ENCODE measurements around the gene PDE9A. TPM values are rescaled to one million over a fixed set of nuclear protein-coding genes. Genes with fewer than 3 reads are reported as not detected.

PDE9A gene
- total RNA-seq, 4 donors from 2014 or later, result 29.2 to 68.4 (median 40.4) TPM

- Histone ChIP-seq H3K36me3 (no peaks in the 10 kb centered on the region), H3K27ac (replicated peaks in 1 of 4) (no peak overlapping the region), H3K4me3 (no peak overlapping the region), H3K27me3 (peaks cover 0 to 4% (median 0%) of the 10 kb centered on the region in 4 donors), H3K9me3 (no peaks in the 10 kb centered on the region), H3K4me1 (peaks cover 18 to 31% (median 29%) of the 10 kb centered on the region in 4 donors)
- TF ChIP-seq POLR2AphosphoS5 (IDR thresholded peaks at IDR 0.05), result no peak
- TF ChIP-seq, protein P1, sequence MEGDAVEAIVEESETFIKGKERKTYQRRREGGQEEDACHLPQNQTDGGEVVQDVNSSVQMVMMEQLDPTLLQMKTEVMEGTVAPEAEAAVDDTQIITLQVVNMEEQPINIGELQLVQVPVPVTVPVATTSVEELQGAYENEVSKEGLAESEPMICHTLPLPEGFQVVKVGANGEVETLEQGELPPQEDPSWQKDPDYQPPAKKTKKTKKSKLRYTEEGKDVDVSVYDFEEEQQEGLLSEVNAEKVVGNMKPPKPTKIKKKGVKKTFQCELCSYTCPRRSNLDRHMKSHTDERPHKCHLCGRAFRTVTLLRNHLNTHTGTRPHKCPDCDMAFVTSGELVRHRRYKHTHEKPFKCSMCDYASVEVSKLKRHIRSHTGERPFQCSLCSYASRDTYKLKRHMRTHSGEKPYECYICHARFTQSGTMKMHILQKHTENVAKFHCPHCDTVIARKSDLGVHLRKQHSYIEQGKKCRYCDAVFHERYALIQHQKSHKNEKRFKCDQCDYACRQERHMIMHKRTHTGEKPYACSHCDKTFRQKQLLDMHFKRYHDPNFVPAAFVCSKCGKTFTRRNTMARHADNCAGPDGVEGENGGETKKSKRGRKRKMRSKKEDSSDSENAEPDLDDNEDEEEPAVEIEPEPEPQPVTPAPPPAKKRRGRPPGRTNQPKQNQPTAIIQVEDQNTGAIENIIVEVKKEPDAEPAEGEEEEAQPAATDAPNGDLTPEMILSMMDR (IDR thresholded peaks at IDR 0.05), result no peak
- no peak for TF ChIP-seq POLR2A (IDR thresholded peaks at IDR 0.05; ENCODE audit: low read depth)
- TF ChIP-seq EP300 (IDR thresholded peaks at IDR 0.05), result no peak
- intact Hi-C loops (cut with DNase I), result loop anchor here (5.0 kb wide), 2 partner anchors 97 to 167 kb away; no protein-coding TSS in a partner anchor
- no peak for DNase-seq (ENCODE audit: extremely low spot score)
- WGBS, result 81% methylated on average over 11 of the region's 11 CpGs
These were observed 3.4 kb upstream of the PDE9A start for GRCh38 chr21:42650033-42650370.

- Histone ChIP-seq H3K9me3 (no peaks in the 10 kb centered on the region), H3K27me3 (peaks cover 0 to 4% (median 0%) of the 10 kb centered on the region in 4 donors), H3K36me3 (no peaks in the 10 kb centered on the region), H3K4me3 (no peak overlapping the region), H3K4me1 (peaks cover 22 to 38% (median 36%) of the 10 kb centered on the region in 4 donors), H3K27ac (replicated peaks in 1 of 4) (no peak overlapping the region)
- intact Hi-C loops (cut with DNase I), result loop anchor here (5.0 kb wide), 2 partner anchors 97 to 167 kb away; no protein-coding TSS in a partner anchor
- WGBS, result 80% methylated on average over 13 of the region's 21 CpGs
- no peak for DNase-seq (ENCODE audit: extremely low spot score)
- TF ChIP-seq, protein P1 (IDR thresholded peaks at IDR 0.05), result no peak
- no peak for TF ChIP-seq EP300 (IDR thresholded peaks at IDR 0.05)
- no peak for TF ChIP-seq POLR2AphosphoS5 (IDR thresholded peaks at IDR 0.05)
- no peak for TF ChIP-seq POLR2A (IDR thresholded peaks at IDR 0.05; ENCODE audit: low read depth)
These were observed 2.7 kb upstream of the PDE9A start for GRCh38 chr21:42650441-42651421.

- no peaks in the 10 kb centered on the region for H3K9me3 ChIP-seq
- peaks cover 0 to 4% (median 0%) of the 10 kb centered on the region in 4 donors for H3K27me3 ChIP-seq
- H3K36me3 ChIP-seq, result no peaks in the 10 kb centered on the region
- peak overlapping the region; percentile 78 to 86 (median 84) for H3K27ac ChIP-seq (replicated peaks in 1 of 4)
- peaks cover 29 to 48% (median 46%) of the 10 kb centered on the region in 4 donors for H3K4me1 ChIP-seq
- 77% methylated on average over 16 of the region's 16 CpGs for WGBS
- H3K4me3 ChIP-seq, result no peak overlapping the region
- no peak for DNase-seq (ENCODE audit: extremely low spot score)
- TF ChIP-seq POLR2AphosphoS5 (IDR thresholded peaks at IDR 0.05), result no peak
- intact Hi-C loops (cut with DNase I), result loop anchor here (5.0 kb wide), 2 partner anchors 96 to 166 kb away; no protein-coding TSS in a partner anchor
These were observed 1.7 kb upstream of the PDE9A start for GRCh38 chr21:42651515-42652401.

DNA sequence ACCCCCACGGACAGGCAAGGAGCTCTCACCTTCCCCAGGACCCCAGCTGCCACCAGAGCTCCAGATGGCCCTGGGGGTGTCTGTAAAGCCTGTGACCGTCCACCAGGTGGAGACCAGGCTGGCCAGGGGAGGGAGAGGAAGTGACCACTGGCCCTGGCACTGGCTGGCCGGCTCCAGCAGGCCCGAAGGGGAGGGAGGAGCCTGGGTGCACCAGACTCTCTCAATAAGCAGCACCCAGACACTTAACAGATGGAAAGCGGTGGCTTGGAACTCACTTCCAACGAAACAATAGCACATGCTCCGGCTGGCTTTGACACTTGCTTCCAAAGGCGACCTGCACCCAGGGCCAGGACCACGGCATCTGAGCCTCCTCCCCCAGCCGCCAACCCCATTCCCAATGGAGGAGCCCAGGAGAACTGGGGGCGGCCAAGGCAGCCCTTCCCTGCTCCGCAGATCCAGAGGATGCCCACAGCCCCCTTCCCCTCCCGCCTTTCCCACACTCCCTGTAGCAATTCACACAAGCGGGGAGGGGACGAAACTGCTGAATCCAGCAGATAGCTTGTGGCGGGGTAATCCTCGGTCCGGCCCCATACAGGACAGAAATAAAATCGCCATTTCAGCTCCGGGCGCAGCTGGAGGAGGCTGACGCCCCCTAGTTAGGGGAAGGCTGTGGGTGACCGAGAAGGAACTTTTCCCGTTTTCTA, 742 bp upstream of the PDE9A start:
- TF ChIP-seq POLR2AphosphoS5 (IDR thresholded peaks at IDR 0.05) (peak; percentile 61 to 62), POLR2A (IDR thresholded peaks at IDR 0.05; ENCODE audit: low read depth) (no peak)
- TF ChIP-seq, protein P1 (IDR thresholded peaks at IDR 0.05), result peak; percentile 57 to 76 (median 70)
- no peak for DNase-seq (ENCODE audit: extremely low spot score)
- peak overlapping the region; percentile 78 to 86 (median 84) for H3K27ac ChIP-seq (replicated peaks in 1 of 4)
- peaks cover 0 to 4% (median 2%) of the 10 kb centered on the region in 4 donors for H3K27me3 ChIP-seq
- WGBS, result 8% methylated on average over 11 of the region's 24 CpGs
- H3K4me1 ChIP-seq, result peaks cover 29 to 58% (median 55%) of the 10 kb centered on the region in 4 donors
- peaks cover 0 to 4% (median 0%) of the 10 kb centered on the region in 4 donors for H3K36me3 ChIP-seq
- H3K4me3 ChIP-seq, result peak overlapping the region; percentile 68 to 91 (median 74)
- no peaks in the 10 kb centered on the region for H3K9me3 ChIP-seq
- intact Hi-C loops (cut with DNase I), result loop anchor here (5.0 kb wide), 2 partner anchors 95 to 165 kb away; no protein-coding TSS in a partner anchor

All from esophagus muscularis mucosa (tissue), 4 donors.